HG03280 (cell line): ENCODE data around the gene ATG14.
"Not testable (repeated sequence)": the region's sequence is repeated elsewhere in the genome, so short reads cannot be mapped to it uniquely, and the experiment has no call there.

Experiments used
- ATAC-seq: cut with Tn5 transposase; IDR thresholded peaks from one replicate; pipeline ENCODE4 v1.9.1; 2021; ENCODE audit warnings: mild to moderate bottlenecking, moderate library complexity; ENCODE audit not compliant: unreplicated experiment

The ATG14 gene

DNA sequence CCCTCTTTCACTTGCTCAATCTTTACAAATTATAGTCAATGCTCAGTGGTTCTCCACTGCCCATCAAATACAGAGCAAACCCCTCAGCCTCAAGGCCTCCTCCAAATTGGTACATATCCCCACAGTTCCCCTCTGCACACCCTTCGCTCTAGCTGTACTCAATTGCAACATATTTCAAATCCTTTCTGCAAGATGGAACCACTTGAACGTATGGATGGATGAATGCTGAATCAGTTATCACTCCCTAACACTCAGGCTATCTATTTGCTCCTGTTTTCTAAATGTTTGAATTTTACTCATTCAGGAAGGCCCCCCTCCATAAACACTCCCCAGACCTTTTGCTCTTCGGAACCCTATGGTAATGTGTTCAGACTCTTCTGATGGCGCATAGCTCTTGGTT lies 24.5 kb downstream of the ATG14 start:
- ATAC-seq: no peak

DNA sequence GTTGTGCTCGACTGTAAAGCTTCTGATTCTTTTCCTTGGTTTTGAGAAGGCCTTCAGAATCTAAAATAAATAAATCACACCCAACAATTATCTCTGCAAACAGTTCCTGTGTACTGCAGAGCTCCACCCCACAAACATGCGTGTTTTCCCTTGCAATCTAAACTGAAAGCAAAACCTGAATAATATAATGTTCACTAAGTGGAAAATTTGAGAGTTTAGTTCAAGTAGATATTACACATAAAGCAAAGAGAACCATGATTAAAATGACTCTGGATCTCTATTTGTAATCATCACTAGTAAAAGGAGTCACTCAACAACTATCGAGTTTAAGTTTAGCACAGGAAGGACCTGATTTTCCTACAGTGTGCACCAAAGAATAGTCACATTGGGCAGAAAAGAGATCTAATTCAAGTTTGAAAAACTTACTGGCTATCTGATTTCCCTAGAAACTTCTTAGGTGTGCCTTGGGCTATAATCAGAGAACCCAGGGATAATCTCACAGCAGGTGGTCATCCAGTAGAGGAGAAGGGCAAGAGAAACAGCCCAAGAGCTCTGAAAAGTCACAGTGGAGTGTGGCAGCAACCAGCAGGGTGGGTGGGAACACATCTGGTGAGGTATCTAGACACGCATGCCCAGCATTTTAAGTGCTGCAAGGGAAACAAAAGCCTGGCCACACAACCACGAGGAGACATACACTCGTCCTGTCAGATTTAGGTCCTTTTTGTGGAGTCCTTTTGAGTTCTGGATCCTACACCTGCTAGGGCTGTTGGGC lies 25.4 kb downstream of the ATG14 start:
- no peak for ATAC-seq

DNA sequence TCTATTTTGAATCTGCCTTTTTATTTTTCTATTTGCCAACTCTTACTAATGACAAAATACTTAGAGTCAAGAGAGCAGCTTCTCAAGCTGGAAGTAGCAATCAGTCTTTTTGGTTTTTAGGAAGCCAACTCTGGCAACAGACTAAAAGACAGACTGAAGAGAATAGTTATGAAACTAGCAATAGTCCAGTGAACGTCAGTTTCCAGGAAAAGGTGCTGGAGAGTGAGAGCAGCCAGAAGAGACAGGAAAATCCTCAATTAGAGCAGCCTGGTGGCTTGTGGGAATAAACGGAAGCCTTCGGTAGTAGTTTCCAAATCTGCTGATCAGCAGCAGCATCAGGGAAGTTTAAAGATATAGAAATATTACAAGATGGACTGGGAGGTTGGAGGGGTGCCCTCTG lies 27.1 kb downstream of the ATG14 start:
- no peak for ATAC-seq

DNA sequence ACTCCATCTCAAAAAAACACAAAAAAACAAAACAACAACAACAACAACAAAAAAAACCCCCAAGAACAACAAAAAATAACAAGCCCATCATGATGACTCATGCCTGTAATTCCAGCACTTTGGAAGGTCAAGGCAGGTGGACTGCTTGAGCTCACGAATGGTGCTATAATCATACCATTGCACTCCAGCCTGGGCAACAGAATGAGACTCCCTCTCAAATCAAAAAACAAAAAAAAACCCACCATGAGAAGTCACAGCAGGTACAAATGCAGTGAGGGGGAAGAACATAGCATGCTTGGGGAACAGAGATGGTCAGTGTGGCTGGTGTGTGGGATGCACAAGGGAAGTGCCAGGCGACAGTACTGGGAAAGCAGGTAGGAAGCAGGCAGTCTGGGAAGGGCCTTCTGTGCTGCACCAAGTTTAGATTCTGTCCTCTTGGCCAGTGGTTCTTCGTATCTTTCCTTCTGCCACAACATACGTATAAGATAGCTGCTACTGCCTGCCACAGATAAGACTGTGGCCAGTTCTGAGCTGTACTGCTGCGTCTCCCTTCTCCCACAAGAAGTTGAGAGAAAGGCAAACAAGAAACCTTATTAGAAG lies 28.0 kb downstream of the ATG14 start:
- ATAC-seq: no peak

DNA sequence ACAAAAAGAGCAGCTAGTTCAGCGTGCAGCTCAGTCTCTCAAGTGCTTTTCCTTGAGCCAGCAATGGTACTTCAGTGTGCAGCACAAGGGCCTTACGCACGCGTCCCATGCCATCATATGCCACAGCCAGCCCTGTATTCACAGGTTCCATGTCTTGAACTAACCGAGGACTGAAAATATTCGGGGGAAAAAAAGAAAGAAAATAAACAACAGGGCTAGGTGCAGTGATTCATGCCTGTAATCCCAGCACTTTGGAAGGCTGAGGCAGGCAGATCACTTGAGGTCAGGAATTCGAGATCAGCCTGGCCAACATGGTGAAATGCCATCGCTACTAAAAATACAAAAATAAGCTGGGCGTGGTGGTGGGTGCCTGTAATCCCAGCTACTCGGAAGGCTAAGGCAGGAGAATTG lies 28.6 kb downstream of the ATG14 start:
- not testable (repeated sequence) for ATAC-seq

DNA sequence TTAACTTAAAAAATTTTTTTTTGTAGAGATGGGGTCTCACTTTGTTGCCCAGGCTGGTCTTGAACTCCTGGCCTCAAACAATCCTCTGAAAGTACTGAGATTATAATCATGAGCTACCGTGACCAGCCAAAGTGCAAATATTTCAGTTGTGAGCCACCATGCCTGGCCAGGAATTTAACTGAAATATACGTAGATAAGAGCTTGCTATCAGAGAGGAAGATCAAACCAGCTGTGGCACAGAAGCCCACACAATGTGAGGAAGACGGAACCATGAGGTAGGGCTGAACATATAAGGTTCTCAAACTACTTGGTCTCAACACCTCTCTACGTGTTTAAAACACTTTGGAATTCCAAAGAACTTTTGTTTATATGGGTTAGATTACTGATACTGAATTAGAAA lies 29.1 kb downstream of the ATG14 start:
- ATAC-seq: no peak

DNA sequence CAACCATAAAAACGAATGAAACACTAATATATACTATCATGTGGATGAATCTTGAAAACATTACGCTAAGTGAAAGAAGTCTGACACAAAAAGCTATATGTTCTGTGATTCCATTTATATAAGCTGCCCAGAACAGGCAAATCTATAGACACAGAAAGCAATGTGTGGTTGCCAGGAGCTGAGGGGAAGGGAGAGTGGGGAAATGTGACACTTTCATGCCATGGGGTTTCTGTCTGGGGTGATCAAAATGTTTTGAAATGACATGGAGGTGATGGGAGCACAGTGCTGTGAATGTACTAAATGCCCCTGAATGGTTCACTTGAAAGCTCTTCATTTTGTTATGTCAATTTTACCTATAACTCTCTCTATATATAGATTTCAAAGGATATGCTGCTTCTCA lies 30.1 kb downstream of the ATG14 start:
- no peak for ATAC-seq

DNA sequence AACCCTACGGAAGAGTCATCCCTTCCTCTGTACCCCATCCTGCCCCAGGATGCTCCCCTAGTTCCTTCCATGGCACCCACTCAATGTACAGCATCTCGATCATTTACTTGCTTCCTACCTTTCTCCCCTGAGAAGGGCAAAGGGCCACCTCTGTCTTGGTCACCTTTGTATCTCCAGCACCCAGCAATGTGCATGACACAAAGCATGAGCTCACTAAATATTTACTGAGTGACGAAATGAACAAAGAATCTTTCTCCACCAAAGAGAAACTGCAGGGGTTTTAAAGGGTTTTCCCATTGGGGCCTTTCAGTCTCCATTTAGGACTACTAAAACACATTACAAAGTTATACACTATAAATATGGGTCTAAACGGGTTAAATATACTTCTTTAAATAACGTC lies 30.6 kb downstream of the ATG14 start:
- no peak for ATAC-seq

DNA sequence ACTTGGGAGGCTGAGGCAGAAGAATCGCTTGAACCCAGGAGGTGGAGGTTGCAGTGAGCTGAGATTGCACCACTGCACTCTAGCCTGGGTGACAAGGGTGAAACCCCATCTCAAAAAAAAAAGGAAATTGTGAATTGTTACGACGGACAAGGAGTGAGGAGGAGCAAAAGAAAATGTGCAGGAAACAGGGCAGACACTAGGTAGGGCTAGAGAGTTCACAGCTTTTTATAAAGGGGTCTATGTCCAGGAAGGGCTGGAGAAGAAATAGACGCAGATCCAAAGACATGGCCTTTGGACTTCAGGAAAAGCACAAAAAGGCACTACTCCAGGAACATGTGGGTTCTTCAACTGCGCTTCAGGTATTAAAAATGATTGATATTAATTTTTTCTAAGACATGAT lies 34.4 kb downstream of the ATG14 start:
- ATAC-seq: no peak

DNA sequence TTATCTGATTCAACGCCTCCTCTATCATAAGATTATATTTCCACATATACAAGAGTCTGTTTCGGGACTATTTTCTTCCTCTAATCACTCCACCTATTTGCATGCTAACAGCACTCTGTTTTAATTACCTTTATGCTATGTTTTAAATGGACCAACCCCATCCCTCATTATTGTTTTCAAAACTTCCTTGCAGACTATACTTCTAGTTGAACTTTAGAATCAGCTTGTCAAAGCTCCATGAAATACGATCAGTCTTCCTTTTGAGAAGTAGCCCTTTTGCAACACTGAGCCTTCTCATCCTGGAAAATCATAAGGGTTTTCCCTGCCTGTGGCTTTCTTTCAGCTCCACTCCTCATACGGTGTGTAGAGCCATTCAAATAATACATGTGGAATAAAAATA lies 36.9 kb downstream of the ATG14 start:
- no peak for ATAC-seq

DNA sequence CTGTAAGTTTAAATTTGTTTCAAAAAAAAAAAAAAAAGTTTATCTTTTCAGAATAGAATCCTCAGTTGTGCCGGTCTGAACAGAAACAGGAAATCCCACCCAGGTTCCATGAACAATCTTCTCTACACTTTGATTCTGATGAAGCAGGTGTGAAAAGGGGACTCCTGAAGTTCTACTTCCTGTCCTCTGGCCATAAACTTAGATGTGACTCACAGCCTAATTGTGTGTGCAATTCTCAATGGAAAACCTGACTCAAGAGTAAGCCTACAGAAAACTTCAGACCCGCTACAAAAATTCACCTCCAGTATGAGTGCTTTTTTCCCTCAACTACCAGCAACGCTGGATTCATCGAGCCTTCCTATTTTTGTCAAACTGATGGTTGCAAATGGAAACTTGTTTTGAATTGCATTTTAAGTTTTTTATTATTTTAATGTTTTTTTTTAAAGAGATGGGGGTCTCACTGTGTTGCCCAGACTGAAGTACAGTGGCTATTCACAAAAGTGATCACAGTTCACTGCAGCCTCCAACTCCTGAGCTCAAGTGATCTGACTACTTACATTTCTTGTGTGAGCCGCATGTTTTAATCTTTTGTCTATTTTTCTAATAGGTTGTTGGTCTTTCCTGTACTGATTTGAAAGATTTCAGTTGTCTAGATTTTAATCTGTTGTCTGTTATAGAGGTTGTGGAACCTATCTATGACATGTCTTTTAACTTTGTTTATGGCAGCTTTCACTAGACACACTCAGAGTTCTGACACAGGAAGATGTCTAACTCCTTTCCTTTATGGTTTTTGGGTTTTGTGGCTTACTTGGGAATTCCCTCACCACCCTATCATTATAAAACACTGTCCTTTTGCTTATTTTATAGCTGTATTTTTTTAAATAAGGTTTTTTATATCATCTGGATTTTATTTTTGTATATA lies 37.6 kb downstream of the ATG14 start:
- no peak for ATAC-seq

DNA sequence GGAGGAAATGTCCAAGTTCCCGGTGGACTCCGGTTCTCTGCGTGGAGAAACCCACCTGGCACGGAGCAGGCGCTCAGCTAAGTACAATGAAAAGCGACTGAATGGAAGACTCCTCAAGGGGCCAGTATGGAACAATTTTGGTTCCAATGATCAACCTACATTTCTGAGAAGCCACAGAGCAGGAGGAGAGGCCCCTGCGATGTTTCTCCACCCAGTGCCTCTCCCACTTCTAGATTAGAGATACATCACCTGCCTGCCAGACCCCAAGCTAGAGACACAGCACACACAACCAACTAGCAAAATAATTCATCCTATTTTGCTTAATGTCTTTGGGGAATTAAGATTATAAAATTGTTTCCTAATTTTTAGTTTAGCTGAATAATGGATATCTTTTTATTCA lies 38.8 kb downstream of the ATG14 start:
- ATAC-seq: no peak

DNA sequence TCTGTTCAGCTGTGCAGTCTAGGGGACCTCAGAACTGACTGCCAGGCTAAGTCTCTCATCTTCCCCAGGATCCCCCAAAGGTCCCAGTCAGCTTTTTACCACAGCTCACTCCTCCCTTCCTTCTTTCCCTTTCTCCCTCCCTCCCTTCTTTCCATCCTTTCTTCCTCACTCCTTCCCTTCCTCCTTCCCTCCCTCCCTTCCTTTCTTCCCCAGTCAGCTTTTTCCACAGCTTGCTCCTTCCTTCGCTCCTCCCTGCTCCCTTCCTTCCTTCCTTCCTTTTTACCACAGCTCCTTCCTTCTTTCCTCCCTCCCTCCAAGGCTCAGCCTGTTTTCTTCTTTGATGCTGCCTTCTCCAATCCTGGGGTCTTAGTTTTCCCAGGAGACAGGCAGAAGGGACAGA lies 39.2 kb downstream of the ATG14 start:
- ATAC-seq: no peak

DNA sequence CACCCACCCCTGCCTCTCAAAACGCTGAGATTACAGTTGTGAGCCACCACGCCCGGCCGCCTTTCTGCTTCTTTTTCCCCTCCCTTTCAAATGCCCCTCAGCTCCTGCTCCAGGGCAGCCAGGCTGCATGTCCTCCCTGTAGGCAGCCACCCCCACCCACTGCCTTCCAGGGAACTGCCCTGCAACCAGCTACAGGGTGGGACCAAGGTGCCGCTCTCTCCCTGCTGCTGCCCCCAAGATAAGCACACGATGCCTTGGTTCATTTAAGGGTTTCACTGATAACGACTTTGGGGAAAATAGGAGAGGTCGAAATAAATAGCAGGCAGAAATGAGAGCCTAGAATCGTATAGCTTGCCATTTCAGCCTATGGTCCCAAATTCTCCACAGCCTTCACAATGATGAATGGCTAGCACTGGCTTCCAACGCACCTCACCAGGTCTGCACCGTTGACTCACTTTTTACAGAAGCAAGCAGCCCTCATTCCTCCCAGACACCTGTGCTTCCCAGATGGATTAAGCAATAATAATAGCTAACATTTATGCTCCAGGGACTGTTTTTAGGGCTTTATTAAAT lies 40.7 kb downstream of the ATG14 start:
- no peak for ATAC-seq

DNA sequence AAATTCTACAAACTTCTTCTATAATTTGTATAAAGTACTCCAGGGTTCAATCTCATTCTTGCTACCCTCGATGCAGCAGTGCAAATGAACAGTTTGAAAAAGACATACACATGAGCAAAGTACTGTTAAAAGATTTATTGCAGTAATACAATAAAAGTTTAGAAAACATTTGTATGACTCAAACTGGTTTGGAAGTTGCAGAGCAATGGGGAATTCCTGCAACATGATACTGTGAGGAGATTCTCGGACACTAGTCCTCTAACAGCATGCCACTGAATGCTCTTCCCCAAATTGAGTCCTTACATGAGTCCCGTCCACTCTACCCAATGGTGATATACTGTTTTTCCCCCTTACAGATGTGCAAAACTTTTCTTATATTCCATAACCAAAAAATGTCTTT lies 45.4 kb downstream of the ATG14 start:
- no peak for ATAC-seq

DNA sequence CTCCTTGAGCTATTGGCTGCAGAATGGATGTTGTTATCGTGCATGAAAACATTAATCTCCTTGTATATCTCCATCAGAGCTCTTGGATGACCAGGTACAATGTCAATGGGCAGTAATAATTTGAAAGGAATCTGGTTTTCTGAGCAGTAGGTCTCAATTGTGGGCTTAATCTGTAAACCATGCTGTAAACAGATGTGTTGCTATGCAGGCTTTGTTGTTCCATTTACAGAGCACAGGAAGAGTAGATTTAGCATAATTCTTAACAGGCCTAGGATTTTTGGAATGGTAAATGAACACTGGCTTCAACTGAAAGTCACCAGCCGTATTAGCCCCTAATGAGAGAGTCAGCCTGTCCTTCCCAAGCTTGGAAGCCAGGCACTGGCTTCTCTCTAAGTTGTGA lies 50.4 kb downstream of the ATG14 start:
- ATAC-seq: no peak

DNA sequence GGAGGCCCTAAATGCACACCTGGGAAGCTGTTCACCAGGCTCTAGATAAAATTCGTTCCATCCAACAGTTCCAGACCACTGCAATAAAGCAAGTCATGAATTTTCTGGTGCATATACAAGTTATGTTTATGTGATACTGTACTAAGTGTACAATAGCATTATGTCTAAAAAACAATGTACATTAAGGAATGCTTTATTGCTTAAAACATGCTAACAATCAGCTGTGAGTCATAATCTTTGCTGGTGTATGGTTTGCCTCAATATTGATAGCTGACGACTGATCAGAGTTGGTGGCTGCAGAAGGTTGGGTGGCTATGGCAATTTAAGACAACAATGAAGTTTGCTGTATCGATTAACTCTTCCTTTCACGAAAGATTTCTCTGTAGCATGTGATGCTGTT lies 52.3 kb downstream of the ATG14 start:
- ATAC-seq: no peak

DNA sequence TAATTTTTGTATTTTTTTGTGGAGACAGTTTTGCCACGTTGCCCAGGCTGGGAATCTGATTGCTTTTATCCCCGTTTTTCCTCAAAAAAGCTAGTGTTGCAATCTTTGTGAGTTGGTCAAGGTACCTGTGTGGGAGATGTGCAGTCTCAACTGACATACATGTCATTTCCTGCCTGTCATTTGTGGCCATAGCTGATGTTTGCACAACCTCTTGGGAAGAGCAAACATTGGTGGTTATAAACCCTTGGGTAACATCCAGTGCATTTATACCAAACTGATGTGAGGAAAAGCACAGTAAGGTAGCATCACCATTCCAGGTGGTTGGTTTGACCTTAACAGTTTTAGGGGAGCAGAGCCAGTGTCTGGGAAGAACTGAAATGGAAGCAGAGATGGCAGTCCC lies 54.7 kb downstream of the ATG14 start:
- no peak for ATAC-seq

DNA sequence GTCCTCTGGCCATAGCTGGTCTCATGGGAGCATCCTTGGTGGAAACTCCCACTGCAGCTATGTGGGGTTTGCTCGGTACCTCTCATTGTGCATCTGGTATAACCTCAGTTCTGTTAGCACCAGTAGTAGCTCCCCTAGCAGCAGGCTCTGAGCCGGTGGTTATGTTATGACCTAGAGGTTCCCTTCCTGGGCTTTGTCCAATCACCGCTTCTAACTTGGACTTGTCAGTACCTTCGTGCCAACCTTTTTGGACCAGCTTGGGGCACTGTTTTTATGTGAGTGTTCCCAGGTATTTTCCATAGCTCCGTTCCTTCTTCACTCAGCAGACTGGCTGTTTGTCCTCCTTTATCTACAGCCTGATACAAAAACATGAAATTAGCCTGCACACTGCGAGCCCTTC lies 55.7 kb downstream of the ATG14 start:
- ATAC-seq: no peak

DNA sequence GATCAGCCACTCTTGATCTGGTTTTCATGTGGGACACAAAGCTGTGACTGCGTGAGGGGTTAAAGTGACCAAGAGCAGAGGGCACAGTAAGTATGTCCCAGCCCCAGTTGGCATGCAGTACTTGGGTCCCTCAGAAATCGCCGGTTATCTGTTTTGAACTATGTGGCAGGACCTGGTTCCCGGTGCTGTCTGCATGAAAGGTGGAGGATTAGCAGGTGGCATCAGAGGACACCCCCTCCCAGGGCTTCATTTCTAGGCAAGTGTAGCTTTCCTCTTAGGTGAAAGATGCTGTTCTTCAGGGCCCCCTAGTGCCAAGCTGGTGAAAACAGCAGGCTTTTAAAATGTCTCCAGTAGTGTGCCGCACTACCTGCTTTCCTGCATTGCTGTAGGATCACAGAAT lies 57.1 kb downstream of the ATG14 start:
- ATAC-seq: peak; percentile 62

DNA sequence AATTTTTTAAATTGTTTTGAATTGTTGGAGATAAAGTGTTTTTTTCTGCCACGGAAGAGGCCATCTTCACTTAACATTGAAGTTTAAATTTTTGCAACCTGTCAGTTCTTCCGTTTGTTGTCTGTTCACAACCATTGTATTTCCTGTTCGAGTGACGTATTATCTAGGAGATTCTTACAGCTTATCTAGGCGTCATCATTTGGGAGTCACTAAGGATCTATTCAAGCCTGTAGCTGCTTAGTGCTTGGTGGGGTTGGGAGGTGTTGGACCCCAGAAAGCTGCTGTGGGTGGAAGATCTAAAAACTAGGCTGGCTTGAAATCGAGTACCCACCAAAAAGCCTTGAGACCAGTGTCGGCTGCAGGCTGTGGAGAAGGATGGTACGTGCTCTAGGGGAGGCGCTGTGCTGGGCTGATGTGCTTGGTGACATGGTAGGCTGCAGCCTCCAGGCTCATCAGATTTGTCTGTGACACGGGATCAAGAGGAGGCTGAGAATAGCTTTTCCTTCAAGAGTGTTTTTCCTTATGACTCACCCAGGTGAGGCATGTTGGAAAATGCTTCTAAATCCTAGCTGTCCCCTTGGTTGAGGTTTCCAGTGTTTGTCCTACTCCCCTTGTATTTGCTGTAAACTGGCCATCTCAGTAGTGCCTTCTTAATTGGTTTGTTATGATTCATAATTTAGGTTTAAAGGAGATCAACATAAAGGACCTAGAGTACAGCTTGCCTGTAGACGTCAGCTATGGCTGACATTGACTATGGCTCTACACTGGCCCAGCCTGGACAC lies 57.8 kb downstream of the ATG14 start:
- no peak for ATAC-seq
